ENCODE results near the gene ATG12. TPM values are rescaled to one million over a fixed set of nuclear protein-coding genes. Genes with fewer than 3 reads are reported as not detected.

Gene ATG12
- total and polyA plus RNA-seq, 2 of the 8 experiments (the other 6 are each of a cell fraction or from before 2014, with no cell fraction given), result 23.8 to 49.3 TPM

DNA sequence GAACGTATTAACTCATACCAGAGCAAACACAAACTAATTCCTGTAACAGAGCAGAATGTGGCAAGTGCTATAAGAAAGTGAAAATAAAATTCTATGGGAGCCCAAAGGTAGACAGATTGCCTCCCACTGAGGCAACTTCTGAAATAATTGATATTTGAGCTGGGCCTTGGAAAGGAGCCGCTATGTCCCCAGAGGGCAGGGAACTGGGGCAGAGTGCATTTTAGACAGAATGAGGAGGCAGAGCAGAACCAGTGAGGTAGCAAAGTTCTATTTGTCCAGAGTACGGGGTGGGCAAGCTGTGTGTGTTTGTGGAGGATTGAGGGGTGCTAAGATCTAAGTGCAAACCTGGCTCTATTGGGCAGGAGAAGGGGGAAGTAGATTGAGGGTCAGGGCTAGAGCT lies 44.7 kb downstream of the ATG12 start:
- H3K18ac ChIP-seq (ENCODE audit: extremely low read depth, low read length), result no peak overlapping the region
- no peak overlapping the region for H2BK5ac ChIP-seq (ENCODE audit: low read depth, low read length)
- no peak overlapping the region for H2AK5ac ChIP-seq (ENCODE audit: low read depth, low read length)
- H4K91ac ChIP-seq (replicated peaks; ENCODE audit: insufficient read length, low read length), result no peak overlapping the region
- H3K14ac ChIP-seq (ENCODE audit: insufficient read length), result no peak overlapping the region
- H3K56ac ChIP-seq (replicated peaks; ENCODE audit: insufficient read length, low read depth, low read length), result no peak overlapping the region
- no peak overlapping the region for H3K23ac ChIP-seq (ENCODE audit: insufficient read length)
- H3K79me2 ChIP-seq (ENCODE audit: control insufficient read depth in 1 of 2, insufficient read depth in 2 of 2, low read length in 2 of 2), result no peaks in the 10 kb centered on the region
- no peak overlapping the region for H2BK15ac ChIP-seq (ENCODE audit: low read length)
- H2BK120ac ChIP-seq (replicated peaks; ENCODE audit: low read depth, low read length), result no peak overlapping the region
- H3K4ac ChIP-seq (replicated peaks; ENCODE audit: insufficient read length, low read depth, low read length), result no peak overlapping the region
- H4K8ac ChIP-seq (ENCODE audit: extremely low read depth, insufficient read depth, low read length), result no peak overlapping the region
- no peak overlapping the region for H3K27ac ChIP-seq (ENCODE audit: low read depth, low read length)
- H3K36me3 ChIP-seq (ENCODE audit: control insufficient read depth in 2 of 4, insufficient read depth in 4 of 4, low read length in 3 of 4), result no peaks in the 10 kb centered on the region
- H3K9ac ChIP-seq (replicated peaks in 1 of 4; ENCODE audit: extremely low read depth in 1 of 4, low read depth in 3 of 4, low read length in 3 of 4), result no peak overlapping the region
- H2BK20ac ChIP-seq (ENCODE audit: low read length), result no peak overlapping the region
- no peak overlapping the region for H3K4me3 ChIP-seq (ENCODE audit: extremely low read depth in 1 of 4, insufficient read depth in 2 of 4, low read depth in 3 of 4, low read length in 4 of 4)
- no peak overlapping the region for H3K4me2 ChIP-seq (ENCODE audit: insufficient read depth in 1 of 2, low read depth in 2 of 2, low read length in 2 of 2)
- ChIA-PET POLR2A (ENCODE audit: partially characterized antibody) (no interaction called here), CTCF (ENCODE audit: partially characterized antibody) (interaction anchor here (1.2 to 1.3 kb wide), 2 partner anchors 27 to 34 kb away, joined by 3 read pairs; no protein-coding TSS in a partner anchor)
- H2BK12ac ChIP-seq (ENCODE audit: low read depth, low read length), result no peak overlapping the region
- no peaks in the 10 kb centered on the region for H3K79me1 ChIP-seq (ENCODE audit: low read depth, low read length)
- no peaks in the 10 kb centered on the region for H4K20me1 ChIP-seq (replicated peaks in 1 of 2; ENCODE audit: control insufficient read depth in 1 of 2, insufficient read depth in 2 of 2, low read length in 2 of 2)
- H2AFZ ChIP-seq (ENCODE audit: low read length), result no peak overlapping the region
- no peak for DNase-seq (ENCODE audit: low read depth in 1 of 2, low spot score in 2 of 2)
- H3K9me3 ChIP-seq (ENCODE audit: insufficient read depth in 2 of 2, low read depth in 1 of 2, low read length in 1 of 2), result no peaks in the 10 kb centered on the region
- WGBS, 2 experiments (ENCODE audit: extremely low coverage in 1 of 2, insufficient coverage in 1 of 2, insufficient read length in 1 of 2, insufficient replicate concordance in 2 of 2, low coverage in 1 of 2, low lambda C conversion rate in 2 of 2, missing lambda C conversion rate in 1 of 2), result 96% methylated on average over 3 of the region's 3 CpGs; no CpG with 5 or more reads in 1 of the 2 experiments
- no peaks in the 10 kb centered on the region for H3K27me3 ChIP-seq (replicated peaks in 1 of 4; ENCODE audit: control insufficient read depth in 3 of 4, extremely low read depth in 1 of 4, insufficient read depth in 3 of 4, low read length in 3 of 4)
- H3K4me1 ChIP-seq (replicated peaks in 1 of 4; ENCODE audit: control insufficient read depth in 3 of 4, insufficient read depth in 4 of 4, low read length in 3 of 4), result no peaks in the 10 kb centered on the region
- FAIRE-seq, result no peak
- no peaks in the 10 kb centered on the region; the same call in 1 of the 2 replicates for H3K23me2 ChIP-seq (ENCODE audit: low read depth, low read length)
- H4K5ac ChIP-seq (ENCODE audit: insufficient read length, low read depth, low read length), result no peak overlapping the region
- no peak for TF ChIP-seq KDM4A (IDR thresholded peaks at IDR 0.05; ENCODE audit: low read depth, low read length, severe bottlenecking)
- no peak for TF ChIP-seq SAP30 (IDR thresholded peaks at IDR 0.05; ENCODE audit: insufficient read depth, insufficient replicate concordance, low read length)
- no peak for TF ChIP-seq TAF7 (optimal IDR thresholded peaks at IDR 0.05; ENCODE audit: borderline replicate concordance, low read depth, low read length)
- no peak for TF ChIP-seq ZNF274 (IDR thresholded peaks at IDR 0.05; ENCODE audit: borderline replicate concordance, extremely low read depth, low read length)
- no peak for TF ChIP-seq SUZ12 (IDR thresholded peaks at IDR 0.05; ENCODE audit: low read length)
- TF ChIP-seq KDM1A (IDR thresholded peaks at IDR 0.05; ENCODE audit: borderline replicate concordance, low read length), result no peak
- no peak for TF ChIP-seq MAFK (IDR thresholded peaks at IDR 0.05; ENCODE audit: low read depth, low read length)
- TF ChIP-seq CTBP2 (IDR thresholded peaks at IDR 0.05; ENCODE audit: borderline replicate concordance, insufficient read depth, insufficient read length, low read length), result no peak
